IMR-90 (cell line): Measurements from ENCODE around the gene RASL10A.

Experiments
- BHLHE40 ChIP-seq: fragments of 150-350 bp; IDR thresholded peaks from 2 replicates; pipeline ENCODE4 v1.6.1; 2016; ENCODE audit warnings: mild to moderate bottlenecking, low read depth, low read length
- CEBPB ChIP-seq: IDR thresholded peaks from 2 replicates; pipeline ENCODE4 v1.6.1; 2012; ENCODE audit warnings: low read depth, low read length, improper control_type of control experiment
- FOS ChIP-seq: fragments of 150-350 bp; IDR thresholded peaks from 2 replicates; pipeline ENCODE4 v1.6.1; 2016; ENCODE audit warnings: low read depth, low read length
- MAFK ChIP-seq: IDR thresholded peaks from 2 replicates; pipeline ENCODE4 v1.6.1; 2012; ENCODE audit warnings: low read depth, low read length, improper control_type of control experiment
- POLR2A ChIP-seq: IDR thresholded peaks from 2 replicates; pipeline ENCODE4 v1.6.1; 2012; ENCODE audit warnings: mild to moderate bottlenecking, low read depth, low read length
- RAD21 ChIP-seq: IDR thresholded peaks from 2 replicates; pipeline ENCODE4 v1.6.1; 2012; ENCODE audit warnings: low read length, improper control_type of control experiment
- TF ChIP-seq, protein P1 (sequence below): conservative IDR thresholded peaks from 2 replicates; pipeline ENCODE4 v1.5.1; 2012; ENCODE audit warnings: mild to moderate bottlenecking, low read depth, low read length, improper control_type of control experiment
- TF ChIP-seq, protein P2 (sequence below): fragments of 150-350 bp; IDR thresholded peaks from 2 replicates; pipeline ENCODE4 v1.6.1; 2016; ENCODE audit warnings: low read depth, mild to moderate bottlenecking, low read length, moderate library complexity, borderline replicate concordance

GRCh38 chr22:29266564-29267461, 48.7 kb downstream of the RASL10A start:
- TF ChIP-seq, protein P1, sequence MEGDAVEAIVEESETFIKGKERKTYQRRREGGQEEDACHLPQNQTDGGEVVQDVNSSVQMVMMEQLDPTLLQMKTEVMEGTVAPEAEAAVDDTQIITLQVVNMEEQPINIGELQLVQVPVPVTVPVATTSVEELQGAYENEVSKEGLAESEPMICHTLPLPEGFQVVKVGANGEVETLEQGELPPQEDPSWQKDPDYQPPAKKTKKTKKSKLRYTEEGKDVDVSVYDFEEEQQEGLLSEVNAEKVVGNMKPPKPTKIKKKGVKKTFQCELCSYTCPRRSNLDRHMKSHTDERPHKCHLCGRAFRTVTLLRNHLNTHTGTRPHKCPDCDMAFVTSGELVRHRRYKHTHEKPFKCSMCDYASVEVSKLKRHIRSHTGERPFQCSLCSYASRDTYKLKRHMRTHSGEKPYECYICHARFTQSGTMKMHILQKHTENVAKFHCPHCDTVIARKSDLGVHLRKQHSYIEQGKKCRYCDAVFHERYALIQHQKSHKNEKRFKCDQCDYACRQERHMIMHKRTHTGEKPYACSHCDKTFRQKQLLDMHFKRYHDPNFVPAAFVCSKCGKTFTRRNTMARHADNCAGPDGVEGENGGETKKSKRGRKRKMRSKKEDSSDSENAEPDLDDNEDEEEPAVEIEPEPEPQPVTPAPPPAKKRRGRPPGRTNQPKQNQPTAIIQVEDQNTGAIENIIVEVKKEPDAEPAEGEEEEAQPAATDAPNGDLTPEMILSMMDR = no peak
- TF ChIP-seq, protein P2, sequence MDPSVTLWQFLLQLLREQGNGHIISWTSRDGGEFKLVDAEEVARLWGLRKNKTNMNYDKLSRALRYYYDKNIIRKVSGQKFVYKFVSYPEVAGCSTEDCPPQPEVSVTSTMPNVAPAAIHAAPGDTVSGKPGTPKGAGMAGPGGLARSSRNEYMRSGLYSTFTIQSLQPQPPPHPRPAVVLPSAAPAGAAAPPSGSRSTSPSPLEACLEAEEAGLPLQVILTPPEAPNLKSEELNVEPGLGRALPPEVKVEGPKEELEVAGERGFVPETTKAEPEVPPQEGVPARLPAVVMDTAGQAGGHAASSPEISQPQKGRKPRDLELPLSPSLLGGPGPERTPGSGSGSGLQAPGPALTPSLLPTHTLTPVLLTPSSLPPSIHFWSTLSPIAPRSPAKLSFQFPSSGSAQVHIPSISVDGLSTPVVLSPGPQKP = no peak
- TF ChIP-seq POLR2A = no peak
- no peak for TF ChIP-seq CEBPB
- TF ChIP-seq MAFK = no peak
- no peak for TF ChIP-seq FOS
- no peak for TF ChIP-seq RAD21
- no peak for TF ChIP-seq BHLHE40
